HG03139 (cell line): ENCODE data around the gene HS3ST1.

Experiments
- ATAC-seq: cut with Tn5 transposase; IDR thresholded peaks from one replicate; pipeline ENCODE4 v1.9.1; 2021; ENCODE audit not compliant: unreplicated experiment

Gene HS3ST1

DNA sequence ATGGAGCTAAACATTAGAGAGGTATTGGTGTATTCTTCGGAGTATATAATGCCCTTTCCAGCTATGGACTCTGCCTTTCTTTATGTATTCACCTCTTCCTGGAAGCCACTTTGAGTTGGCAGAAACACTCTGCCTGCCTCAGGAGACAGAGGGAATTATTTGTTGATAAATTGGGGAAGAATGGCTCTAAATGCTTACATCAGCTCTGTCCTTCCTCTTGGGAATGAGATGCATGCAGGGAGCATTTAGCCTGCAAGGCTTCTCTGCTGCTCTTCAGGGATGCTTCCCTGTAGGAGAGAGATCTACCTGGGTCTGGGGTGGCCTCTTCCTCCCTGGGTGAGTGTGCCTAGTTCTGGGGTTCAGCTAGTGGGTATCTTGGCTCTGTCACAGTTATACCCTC is 6.9 kb upstream of the HS3ST1 start:
- ATAC-seq: no peak

DNA sequence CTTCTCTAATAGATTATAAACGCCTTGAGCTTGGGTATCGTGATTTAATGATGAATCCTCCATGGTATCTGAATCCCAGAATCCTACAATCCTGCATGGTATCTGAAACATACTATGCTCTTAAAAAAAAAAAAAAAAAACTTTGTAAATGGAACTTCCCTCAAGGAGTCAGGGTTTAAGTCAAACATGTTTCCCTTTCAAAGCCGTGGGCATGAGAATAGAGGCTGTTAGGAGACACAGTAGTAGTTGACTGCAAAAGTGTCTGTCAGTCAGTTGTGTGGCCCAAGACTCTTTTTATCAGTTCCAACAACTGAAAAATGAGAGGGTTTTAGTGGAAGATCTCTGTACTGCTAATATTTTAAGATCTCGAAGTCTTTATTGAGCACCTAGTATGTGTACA is 2.4 kb upstream of the HS3ST1 start:
- ATAC-seq: no peak

DNA sequence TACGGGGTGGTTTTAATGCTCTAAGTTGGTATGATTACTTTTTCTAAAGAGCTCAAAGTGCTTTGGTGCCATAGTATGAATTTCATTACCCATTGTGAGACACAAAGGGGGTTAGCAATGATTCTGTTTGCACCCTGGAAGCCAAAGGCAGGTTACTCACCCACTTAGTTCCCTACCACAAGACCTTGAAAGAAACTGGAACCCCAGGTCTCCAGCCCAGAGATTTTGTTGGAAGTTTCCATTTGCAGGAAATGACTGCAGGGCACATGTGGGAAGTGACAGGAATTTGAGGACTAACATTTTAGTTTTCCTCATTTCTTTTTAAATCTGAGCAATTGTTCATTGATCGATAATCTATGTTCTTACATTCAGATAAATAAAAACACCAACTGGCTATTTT is 1.8 kb upstream of the HS3ST1 start:
- ATAC-seq: no peak

DNA sequence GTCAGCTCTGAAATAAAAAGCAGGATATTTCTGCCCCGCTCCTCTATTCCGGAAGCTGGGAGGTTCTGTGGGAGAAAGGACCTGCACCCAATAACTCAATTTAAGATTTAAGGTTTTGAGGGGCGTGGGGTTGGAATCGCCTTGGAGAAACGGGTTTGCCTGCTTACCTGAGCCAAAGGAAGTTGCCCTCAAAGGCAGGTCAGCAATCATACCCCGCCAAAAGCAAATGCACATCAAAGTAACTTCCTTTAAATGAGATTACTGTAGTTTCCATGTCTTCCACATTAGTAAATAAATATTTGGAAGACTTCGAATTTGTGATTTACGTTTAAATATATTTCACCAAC is 978 bp upstream of the HS3ST1 start:
- ATAC-seq: no peak

DNA sequence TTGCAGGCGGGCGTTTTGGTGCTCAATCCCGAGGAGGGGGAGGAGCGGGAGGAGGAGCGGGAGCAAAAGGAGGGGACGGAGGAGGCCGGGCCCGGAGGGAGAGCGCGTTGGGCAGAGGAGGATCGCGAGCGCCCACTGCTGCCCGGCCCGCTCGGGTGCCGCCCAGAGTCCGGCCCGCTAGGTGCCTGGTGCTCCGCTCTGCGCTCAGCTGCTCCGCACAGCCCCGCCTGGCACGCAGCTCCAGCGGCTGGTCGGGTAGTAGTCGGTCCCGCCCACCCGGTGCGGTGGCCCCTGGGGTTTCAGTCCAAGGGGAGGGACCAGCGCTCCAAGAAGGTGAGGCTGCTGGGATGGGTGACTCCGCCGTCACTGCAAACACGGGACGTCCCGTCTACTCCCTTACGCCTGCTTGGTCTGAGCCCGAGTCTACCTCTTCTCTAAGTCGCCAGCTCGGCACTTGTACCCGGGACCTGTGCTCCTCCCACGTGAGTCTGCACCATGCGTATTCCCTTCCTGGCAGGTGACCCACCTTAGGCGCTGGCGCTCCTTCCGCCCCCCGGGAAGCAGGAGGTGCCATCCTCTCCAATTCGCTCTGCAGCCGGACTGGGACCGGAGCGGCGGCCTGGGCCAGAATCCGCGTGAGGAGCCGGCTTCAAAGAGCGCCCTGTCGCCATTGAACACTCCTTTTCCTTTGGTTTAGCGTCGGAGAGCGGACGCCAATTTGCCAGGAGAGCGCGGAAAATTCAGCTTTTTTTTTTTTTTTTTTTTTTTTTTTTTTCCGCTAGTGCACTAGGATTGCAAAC is 405 bp upstream of the HS3ST1 start:
- ATAC-seq: peak; percentile 73

DNA sequence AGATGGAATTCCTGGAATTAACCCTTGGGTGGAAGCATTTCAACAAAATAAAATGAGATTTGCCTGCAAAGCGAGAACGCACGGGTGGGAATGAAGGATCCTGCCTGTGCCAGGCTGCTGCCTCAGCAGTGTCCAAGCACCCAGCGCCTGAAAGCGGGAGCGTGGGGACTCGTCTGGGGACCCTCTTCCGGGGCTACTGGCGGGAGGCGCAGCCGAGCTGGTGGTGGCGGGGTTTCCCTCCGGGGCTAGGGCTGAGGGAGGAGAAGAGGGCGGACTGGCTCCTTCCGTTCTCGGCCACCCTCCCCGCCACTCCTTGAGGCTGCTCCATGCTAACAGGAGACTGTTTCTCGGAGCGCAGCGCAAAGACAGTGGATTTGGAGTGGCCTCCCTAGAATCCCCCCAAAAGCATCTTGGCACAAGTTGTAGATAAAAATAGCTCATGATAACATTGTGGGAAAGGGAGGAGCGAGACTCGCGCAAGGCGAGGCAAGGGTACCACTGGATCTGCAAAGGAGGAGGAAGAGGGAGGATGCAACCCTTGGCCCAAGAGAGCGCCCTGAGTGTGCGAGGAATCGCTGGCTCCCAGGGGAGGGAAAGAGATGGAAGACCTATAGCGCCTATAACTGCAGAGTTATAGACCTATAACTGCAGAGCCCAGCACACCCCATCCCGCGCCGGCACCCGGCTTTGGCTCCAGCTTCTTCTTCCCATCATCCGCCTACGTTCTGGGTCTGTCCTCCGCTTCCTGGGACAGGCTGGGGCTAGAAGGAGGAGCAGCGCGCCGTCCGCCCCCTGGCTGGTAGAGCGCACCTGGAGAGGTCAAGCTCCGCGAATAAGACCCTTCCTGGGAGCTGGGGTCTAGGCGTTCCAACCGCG is 1.3 kb downstream of the HS3ST1 start:
- ATAC-seq: no peak

DNA sequence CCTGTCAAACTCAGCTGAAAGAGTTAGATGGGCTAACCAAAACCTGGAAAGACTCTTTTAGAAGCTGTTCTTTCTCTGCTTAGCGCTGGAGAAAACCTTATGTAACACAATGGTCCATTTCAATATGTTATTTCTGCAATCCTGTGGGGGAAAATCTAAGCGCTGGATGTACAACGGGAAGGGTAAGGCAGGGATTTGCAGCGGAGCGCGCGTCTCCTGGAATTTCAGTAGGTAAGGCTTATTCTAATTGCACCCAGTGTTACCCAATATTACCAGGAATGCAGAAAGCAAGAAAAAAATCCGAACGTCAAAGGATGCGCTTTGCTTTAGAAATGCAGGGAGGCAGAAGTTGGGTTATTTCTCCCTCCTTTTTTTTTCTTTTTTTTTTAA is 2.0 kb downstream of the HS3ST1 start:
- no peak for ATAC-seq

DNA sequence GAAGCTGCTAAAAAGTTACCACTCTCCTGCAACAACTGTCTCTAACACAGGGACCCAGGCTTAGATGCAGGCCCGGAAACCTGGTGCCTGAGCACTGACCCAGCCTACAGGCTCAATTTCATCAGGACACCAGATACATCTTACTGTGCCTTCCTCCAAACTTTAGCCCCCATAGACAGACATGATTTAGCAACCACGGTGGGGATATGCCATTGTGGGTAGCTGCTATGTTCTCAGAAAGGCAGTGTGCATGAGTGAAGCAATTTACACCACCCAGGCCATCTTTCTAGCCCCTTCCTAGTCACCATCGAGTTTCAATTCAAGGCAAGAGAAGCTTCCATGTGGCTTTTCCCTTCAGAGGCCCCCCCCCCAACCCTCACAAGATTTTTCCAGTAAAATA is 2.7 kb downstream of the HS3ST1 start:
- no peak for ATAC-seq

DNA sequence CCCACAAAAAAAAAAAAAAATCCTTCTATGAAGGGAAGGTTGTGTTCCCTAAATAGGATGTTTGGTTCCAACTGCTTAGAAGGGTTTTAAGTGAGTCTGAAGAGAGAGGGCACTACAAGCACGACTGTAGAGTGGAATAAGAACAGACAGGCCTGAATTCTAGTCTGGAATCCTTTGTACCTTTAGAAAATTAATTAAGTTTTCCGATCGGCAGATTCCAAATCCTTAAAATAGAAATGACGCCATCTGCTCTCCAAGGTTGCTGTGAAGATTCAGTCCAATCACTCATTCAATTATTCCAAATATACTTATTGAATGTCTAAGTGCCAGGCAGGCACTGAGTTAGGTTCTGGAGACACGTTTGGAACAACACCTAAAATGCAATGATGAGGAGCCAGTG is 3.8 kb downstream of the HS3ST1 start:
- no peak for ATAC-seq

DNA sequence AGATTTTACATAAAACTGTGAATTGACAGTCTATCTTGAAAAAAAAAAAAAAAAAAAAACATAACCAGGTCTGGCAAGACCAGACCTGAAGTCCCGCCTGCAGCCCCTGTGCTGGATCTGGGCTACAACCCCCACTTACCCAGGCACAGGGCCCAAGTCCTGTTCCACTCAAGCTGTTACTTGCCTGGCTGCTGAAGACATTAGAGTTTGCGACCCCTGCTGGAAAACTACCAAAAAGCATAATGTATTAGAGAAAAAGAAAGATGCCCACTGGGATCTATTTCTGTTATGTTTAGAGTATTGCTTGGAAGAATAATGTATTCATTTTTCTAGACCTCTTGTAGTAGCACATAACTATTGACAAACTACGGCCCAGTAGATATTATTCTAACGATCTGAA is 4.7 kb downstream of the HS3ST1 start:
- ATAC-seq: no peak

DNA sequence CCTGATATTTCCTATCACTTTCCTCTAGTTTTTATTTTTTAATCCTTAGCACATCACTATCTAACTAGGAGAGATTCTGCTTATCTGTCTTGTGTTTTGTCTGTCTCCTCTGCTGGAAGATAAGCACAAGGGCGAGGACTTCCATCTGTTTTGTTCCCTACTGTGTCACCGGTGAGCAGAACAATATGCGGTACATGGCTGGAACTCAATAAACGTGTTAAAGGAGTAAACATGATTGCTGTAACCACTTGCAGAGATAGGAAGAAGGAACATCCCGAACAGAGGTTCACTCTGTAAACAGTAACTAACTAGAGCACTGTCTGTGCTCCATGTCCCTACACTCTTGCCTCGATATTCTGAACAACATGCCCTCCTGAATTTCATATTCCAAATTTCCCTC is 5.2 kb downstream of the HS3ST1 start:
- ATAC-seq: no peak

DNA sequence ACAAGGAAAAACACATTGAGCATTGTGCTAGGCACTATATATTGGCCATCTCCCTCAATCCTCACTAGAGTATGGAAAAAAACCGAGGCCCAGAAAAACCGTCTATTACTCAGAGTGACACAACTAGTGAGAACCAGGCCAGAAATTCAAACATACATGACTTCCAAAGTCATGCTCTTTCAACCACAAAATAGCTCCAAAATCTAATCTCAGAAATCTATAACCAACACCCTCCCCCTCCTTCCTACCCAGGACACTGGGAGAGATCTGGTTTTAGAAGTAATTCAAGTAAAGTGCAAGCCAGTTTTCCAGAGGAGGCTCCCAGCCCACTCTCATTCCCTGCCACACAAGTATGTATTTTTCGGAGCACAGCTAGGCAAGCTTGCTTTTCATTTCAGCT is 7.6 kb downstream of the HS3ST1 start:
- no peak for ATAC-seq

DNA sequence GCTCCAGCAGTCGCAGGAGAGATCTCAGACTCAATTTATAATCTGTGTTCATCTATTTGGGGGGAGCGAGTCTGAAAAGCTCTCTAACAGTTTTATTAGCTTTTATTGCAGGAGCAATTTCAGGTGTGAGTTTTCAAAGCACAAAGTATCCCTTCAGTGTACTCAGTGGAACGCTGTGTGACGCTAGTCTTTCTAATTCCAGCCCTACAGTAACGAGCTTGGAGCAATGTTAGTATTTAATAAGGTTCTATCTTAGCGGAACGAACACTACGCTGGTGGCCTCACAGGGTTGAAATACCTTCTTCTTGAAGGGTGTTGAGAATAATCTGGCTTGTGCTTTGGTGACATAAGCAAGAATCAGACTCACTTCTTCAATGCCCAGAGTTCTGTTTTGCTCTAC is 8.4 kb downstream of the HS3ST1 start:
- ATAC-seq: no peak

DNA sequence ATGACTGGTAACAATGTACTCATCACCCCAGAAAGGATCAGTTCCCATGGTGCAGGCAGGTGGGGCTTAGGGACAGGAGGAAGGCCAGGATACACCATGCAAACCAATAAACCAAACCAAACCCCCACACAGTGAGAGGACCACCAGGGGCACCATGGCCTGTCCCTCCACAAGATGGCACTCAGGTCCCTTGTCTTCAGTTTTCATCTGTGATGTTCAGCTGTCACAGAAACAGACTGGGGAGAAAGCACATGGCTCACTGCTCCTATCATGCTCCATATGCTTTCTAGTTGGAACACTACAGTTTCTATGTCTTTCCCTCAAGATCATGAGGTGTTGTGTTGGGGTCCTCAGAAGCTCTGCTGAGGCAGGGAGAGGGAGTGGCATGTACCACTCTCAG is 10.1 kb downstream of the HS3ST1 start:
- ATAC-seq: no peak

DNA sequence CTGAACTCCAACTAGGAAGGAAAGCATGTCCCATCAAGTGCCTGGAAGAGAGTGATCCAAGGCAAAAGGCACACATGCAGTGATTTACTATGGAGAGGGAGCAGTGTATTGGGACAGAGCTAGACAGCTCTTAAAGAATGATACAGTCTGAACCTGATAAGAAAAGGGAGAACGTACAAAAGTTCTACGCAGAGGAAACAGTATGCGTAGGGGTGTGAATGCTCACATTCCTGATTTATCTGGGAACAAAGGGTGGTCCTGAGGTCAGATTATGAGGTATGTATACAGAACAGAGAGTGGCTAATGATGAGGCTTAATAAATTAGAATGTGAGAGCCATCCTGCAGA is 12.0 kb downstream of the HS3ST1 start:
- ATAC-seq: no peak

DNA sequence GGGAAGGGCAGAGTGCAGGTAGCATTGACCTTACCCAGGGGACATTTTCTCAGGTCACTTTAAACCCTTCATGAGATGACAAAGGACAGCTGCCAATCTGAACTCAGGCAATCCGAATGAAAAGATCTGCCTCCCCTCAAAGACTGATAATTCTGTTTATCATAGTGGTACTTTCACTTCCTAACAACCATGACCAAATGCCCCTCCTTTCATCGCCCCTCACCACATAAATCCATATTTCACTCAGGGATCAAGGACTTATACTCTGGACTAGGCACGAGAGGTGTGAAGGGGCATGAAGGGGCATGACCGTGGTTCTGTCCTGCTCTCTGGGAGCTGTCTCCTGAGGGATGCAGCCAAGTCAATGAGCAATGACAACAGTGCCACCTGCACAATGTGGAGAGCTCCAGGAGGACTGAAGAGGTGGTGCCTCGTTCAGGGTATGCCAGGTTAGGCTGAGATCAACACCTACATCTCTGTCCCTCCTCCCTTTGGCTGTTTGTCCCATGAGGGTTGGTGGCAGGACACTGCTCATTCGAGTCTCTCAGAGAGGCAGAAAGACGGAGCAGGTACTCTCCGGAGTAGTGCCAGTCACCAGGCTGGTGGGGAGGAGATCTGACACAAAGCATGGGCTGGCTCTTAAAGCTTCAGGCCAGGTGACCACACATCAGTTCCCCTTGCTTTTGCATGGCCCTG is 12.5 kb downstream of the HS3ST1 start:
- no peak for ATAC-seq

DNA sequence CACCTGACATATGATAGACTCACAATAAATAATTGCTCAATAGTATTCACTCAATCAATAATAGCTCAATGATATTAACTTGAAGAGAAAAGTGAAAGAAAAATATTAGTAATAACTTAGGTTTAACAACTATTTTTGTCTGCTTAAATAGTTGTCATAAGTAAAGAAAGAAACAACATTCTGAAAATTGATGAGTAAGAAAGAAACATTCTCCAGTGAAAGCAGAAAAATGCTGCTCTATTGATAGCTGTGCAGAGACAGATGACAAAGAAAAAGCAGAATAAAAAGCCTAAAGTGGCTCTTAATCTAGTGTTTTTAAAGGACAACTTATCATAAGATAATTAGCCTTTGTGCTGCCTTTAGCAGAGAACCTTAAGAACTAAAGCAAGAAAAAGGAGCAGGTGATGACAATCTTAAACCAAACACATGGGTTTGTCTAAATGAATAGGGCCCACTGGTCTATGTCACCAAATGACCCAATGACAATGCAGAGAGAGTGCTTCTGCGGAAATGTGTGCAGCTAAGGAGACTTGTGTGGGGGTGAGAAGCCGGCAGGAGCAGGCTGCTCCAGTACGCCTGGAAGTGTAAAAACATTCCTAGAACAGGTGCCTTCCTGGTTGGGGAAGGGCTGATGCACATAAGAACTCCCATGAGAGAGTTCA is 13.2 kb downstream of the HS3ST1 start:
- ATAC-seq: no peak

DNA sequence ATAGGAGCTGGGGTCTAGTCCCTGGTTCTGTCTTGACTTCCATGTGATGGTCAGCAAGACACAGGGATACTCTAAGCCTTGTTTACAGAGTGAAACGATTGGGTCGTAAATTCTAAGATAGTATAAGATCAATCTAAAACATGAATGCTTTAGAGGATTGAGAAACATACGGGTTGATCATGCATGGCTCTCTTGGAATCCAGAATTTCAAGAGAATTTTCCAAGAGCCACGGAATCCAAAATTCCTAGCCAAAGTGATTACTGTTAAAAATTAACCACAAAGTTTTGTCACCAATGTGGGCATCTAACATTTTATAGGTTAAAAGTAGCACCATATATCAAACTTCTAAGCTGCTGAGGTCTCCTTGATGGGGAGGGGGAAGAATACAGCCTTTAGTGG is 16.5 kb downstream of the HS3ST1 start:
- ATAC-seq: no peak

DNA sequence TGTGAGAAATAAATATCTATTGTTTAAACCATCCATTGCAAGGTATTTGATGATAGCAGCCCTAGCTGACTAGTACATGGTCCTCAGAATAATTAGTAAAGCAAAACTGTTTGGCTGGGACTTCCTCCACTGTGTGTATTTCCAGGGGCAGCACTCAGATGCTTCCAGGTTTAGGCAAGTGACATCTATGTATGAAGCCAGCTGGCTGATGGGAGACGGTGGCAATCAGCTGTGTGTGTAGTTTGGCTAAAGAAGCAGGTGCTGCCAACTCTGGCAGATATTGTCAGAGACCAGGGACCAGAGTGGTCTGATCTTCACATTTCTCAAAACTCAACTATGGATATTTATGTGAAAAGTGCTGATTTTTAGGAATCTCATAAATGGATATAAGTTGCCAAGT is 19.1 kb downstream of the HS3ST1 start:
- ATAC-seq: no peak

DNA sequence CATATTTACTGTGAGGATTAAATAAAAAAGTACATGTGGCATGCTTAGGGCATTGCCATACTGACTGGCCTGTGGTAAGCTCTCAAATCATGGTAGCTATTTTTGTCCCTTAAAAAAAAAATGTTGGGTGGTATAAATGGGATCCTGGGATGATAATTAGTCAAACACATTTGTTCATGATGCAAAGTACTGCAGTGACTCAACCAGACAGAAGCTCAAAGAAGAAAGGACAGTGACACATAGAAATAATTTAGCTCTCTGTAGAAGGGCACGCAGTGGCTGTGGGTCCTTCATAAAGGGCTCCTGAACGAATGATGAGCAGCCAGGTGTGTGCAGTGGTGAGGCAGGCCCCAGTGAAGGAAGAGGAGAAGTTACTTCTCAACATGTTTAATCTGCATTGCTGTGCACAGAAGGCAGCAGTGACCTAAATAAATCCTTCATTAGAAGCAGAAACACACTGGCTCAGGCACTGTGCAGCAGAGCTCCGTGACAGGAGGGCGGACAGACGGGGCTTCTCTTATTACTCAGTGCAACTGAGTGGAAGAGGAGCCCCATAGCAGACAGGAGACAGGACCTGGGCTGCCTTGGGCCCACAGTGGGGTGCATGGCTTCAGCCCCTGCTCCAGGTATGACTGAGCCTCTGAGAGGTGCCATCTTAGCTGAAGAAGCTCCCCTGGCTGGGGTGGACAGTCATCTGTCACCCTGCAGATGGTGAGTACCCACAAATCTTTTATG is 20.3 kb downstream of the HS3ST1 start:
- ATAC-seq: no peak

DNA sequence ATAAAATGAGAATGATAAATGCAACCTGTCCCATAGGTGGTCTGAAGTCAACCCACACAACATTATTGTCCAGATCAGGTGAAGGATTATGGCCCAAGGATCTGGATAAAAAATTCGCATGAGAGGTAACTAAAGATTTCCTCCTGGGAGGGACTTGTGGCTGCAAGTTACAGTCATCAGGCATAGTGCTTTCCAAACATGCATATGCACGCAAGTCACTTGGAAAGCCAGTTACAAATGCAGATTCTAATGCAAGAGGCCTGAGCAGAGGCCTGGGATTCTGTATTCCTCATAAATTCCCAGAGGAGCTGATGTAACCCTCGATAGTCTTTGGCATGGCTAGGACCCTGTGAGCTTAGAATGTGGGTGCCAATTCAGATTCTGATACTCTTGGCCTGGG is 21.1 kb downstream of the HS3ST1 start:
- ATAC-seq: no peak
